ENCODE data around the gene TSTD2. TPM values are rescaled to one million over a fixed set of nuclear protein-coding genes. Genes with fewer than 3 reads are reported as not detected.
"Not testable (repeated sequence)": the region's sequence is repeated elsewhere in the genome, so short reads cannot be mapped to it uniquely, and the experiment has no call there.

The TSTD2 gene
- total RNA-seq, 1 donor from 2014 or later: 36.1 TPM

DNA sequence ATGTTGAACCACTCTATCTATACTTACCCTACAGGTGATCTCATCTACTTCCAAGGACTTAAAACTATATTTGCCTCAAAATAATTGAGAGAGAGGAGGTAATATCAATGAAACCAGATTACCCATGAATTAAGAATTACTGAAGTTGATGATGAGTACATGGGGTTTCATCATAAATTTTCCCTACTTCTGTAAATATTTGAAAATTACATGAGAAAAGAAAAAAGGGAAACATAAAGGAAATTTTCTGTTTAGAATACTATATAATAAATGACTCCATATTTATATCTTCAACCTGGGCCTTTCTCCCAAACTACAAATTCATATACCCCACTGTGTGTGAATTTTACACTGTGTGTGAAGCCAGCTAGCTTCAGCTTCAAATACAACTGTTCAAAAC is 2.6 kb downstream of the TSTD2 start:
- no peak for DNase-seq (ENCODE audit: low spot score)

DNA sequence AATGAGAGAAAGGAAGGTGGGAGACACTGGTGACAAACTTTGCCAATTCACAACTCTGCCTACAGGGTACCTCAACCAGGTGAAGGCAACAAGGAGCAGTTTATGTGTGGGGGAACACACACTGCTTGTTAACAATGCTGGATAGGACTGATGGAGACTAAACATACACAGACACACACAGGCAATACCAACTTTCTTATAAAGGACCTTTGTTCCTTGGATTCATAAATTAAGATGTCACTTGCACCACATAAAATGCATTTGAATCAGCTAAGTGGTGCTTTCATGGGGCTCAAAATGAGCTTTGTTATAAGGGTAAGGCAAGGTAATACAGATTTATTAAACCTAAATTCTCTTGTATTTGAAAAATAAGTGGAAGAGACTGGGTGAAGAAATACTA is 4.0 kb downstream of the TSTD2 start:
- no peak for DNase-seq (ENCODE audit: low spot score)

DNA sequence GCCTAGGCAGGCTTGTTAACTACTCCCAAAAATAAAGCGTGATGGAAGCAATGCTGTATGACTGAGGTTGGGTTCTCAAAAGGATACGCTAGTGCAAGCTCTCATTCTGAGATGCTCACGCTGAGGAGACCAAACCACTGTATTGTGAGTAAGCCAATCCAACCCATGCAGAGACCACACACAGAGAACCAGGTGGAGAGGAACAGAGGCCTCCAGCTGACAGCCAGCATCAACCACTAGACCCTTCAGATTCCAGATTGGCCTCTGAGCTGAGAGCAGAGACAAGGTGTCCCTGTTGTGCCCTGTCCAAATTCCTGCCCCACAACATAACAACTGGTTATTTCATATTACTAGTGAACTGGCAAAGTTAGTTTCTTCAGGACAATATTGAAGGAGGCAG is 4.5 kb downstream of the TSTD2 start:
- no peak for DNase-seq (ENCODE audit: low spot score)

DNA sequence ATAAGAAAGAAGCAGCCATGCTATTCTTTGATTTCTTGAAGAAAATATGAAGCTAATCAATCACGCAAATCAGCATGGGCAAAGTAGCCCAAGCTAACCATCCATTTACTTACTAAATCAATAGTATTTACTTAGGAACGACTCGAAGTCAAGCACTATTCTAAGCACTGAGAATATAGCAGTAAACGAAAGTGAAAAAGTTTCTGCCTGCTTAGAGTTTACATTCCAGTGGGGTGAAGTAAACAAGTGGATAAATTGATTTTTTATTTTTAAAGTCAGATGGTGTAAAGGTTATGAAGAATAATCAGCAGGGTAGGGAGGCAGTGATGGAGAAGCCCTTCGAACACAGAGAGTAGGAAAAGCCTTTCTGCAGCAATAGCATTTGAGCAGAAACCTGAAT is 5.5 kb downstream of the TSTD2 start:
- DNase-seq (ENCODE audit: low spot score): no peak

DNA sequence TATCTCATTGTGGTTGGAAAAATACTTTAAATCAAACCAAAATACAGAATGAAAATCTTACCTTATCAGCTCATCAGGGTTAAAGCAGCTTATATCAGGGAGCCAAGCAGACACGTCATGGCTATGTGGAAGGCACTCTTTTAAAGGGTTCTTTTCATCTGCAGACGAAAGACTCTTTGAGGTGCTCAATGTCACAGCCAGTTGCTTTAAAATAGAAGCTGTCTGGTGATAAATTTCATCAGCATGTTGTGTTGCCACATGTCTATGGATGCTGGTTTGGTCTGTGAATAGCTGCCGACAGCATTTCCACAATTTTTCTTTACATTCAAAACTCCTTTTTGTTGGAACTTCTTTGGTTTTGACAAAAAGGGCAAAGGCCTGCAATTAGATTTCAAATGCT is 7.5 kb downstream of the TSTD2 start:
- DNase-seq (ENCODE audit: low spot score): no peak

DNA sequence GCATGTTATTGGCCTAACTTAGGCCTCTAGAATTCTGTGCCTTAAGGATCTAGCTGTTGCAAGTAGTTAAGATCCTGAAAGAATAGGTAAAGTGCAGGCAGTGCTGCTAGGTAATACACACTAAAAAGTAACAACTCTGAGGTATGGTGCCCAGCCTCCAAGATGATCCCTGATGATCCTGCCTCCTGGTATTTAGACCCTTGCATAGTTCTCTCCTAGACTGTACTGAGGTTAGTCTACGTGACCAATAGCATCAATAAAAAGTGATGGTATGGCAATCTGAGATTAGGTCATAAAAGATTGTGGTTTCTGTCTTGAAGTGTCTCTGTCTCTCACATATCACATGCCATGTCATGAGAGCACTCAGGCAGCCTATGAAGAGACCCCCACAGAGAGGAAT is 9.2 kb downstream of the TSTD2 start:
- no peak for DNase-seq (ENCODE audit: low spot score)

DNA sequence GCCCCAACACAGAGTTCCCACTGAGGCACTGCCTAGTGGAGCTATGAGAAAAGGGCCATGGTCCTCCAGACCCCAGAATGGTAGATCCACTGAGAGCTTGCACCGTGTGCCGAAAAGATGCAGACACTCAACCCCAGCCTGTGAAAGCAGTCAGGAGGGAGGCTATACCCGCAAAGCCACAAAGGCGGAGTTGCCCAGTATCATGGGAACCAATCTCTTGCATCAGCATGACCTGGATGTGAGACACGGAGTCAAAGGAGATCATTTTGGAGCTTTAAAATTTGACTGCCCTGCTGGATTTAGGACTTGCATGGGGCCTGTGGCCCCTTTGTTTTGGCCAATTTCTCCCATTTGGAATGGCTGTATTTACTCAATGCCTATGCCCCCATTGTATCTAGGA is 10.7 kb downstream of the TSTD2 start:
- not testable (repeated sequence) for DNase-seq (ENCODE audit: low spot score)

DNA sequence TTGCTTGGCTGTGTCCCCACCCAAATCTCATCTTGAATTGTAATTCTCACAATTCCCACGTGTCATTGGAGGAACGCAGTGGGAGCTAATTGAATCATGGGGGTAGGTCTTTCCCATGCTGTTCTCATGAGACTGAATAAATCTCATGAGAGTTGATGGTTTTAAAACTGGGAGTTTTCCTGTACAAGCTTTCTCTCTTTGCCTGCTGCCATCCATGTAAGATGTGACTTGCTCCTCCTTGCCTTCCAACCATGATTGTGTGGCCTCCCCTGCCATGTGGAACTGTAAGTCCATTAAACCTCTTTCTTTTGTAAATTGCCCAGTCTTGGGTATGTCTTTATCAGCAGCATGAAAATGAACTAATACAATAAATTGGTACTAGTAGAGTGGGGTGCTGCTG is 13.1 kb downstream of the TSTD2 start:
- not testable (repeated sequence) for DNase-seq (ENCODE audit: low spot score)

DNA sequence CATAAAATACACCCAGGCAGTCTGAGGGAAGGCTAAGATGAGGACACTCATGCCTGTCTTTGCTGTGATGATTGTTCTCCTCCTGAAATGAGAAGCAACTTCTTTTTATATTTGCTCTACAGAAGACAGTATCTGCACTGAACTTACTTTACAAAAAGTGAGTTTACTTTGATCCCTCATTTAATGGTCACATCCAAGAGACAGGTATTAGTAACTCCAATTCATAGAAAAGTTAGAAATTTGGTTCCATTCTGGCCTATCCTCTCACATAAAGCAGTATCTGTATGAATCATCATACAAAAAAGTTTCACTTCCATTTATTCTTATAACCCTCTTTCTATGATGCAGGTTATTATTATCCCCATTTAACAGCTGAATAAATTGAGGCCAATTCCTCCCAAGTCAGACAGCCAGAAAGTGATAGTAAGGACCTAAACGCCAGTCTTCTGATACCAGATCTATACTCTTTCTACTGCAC is 15.2 kb downstream of the TSTD2 start:
- no peak for DNase-seq (ENCODE audit: low spot score)

DNA sequence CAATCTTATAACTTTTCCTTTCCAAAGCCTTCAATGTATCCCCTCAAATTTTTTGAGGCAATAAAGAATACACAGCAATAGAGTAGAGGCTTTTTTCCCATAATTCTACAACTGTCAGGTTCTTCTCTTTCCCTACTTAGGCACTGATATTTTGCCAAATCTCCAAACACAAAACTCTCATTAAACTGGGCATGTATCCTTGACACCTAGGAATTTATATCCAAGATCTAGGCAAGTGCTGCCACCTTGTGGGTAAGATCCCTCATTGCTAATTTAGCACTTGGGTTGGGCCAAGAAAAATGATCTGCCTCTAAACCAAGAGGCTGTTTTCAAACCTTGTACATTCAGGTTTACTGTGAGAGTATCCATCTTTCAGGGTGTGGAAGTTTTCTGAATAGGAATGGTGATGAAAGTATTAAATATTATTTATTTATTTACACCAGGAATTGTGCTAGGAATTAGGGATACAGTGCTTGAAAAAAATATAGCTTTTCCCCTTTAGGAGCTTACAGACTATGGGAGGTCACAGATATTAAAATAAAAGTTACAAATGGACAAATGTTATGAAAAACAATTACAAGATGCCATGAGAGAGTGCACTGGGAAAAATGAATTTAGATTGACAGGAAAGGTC is 17.6 kb downstream of the TSTD2 start:
- peak; percentile 69 for DNase-seq (ENCODE audit: low spot score)

DNA sequence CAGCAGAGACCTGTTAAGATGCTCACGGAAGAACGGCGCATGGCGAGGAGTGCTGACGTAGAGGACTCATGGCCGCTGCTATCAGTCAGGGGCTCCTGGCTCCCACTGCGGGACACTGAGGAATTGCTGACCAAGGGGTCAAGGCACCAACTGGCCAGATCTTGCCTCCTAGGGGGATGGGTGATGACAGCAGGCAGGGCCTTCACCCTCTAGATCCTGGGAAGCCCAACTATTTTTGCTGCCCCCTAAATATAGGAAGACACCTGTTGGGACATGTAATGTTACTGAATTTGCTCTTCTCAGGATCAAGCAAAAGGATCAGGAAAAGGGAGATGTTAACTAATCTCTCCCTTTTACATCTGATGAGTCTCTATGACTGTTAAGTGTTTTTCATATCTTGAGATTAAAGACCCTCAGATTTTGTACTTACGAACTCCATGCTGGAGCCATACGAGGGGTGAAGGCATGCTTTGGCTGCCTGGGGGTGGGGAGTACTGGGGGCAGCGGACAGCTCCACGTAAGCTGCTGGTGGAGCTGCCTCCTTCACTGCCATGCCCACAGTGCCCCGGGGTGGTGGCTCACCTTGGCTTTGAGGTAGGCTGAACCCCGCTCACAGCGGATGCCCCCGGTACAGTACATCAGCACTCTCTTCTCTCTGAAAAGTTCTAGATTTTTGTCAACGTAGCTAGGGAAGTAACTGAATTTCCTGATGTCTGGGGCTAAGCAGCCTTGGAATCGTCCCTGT is 28.1 kb downstream of the TSTD2 start:
- DNase-seq (ENCODE audit: low spot score): no peak

DNA sequence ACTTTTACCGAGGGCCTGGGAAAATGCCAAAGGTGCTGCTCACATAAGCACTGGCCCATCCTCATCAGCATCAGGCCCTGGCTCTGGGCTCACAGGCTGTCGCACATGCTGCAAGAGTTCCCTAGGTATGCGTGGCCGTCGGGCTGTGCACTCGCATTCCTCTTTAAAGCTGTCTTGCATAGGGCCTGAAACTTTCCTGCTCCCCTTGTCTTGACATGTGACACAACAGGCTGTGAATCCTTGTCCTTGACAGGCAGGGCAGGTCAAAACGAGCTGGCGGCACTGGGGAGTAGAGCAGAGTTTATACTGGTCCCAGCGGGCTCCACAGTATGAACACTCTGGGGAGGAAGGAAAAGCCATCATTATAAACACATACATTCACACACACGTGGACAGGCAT is 30.7 kb downstream of the TSTD2 start:
- DNase-seq (ENCODE audit: low spot score): no peak

DNA sequence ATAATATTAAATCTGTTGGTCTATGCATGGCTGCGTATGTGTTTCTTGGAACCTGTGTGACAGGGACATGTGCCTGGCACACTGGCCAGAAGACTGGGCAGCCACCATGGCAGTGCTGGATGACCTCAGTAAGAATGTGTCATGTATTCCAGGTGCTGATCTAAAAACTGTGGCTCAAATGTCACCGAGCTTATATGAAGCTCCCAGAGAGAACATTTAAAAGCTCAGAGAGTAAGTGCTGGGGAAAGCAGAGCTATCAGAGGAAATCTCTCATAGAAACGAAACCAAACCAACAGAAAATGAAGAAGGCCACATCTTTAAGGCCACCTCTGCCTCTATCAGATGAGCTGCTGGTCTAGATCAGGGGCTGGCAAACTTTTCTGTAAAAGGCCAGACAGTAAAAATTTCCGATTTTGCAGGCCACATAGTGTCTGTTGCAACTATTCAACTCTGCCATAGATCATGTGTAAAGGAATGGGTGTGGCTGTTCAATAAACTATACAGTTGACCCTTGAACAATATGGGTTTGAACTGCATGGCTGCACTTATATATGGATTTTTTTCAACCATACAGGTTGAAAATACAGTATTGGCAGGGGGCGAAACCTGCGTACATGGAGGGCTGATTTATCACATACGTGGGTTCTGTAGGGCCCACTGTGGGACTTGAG is 31.8 kb downstream of the TSTD2 start:
- DNase-seq (ENCODE audit: low spot score): no peak

DNA sequence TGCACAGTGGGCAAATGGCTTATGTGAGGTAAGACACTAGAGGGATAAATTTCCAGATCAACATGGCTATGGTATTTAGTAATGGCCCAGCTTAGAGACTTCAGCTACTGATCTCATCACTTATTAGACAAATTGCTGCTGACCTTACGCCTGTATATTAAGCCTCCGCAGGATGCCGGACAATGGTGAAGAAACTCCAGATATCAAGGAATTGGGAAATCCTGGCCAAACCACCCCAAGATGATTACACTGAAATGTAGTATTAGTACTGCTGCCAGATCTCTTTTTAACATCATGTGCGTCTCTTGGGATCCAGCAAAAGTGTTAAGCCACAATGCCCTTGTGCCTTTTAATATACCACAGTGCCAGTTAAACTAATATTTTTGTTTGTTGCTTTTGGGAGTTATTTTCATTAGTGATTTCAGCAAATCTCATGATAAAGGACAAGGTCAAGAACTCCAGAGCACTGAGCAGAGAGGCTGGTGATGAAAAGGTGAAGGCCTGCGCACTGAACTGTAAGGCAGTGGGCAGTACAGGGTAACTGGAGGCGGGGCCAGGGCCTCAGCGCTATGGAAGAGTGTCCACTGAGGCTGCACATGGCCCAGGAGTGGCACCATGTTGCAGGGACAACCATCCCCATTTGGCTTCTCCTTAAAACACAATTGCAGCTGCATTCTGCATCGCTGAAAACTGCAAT is 32.5 kb downstream of the TSTD2 start:
- no peak for DNase-seq (ENCODE audit: low spot score)

DNA sequence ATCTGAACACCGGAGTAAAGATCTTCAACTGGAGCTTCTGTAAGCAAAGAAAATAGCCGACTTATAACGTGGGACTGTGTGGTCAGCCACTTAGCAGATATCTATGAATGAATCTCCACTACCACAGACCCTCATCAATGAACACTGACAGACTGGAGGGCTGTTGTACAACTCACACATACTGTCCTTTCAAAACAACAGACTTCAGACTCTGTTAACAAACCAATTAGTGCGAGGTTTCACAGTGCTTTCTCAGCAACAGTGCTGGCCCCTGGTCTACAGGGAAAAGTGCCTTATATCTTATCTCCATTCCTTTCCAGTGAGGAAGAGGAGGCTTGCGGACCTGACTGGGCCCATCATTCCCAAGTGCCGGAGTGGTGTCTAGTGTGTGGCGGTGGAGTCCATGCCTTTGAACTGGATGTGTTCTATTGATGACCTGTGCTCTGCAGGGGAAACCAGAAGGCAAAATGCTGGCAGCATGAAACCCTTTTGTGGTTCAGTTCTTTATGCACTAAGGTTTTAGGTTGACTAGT is 33.8 kb downstream of the TSTD2 start:
- DNase-seq (ENCODE audit: low spot score): no peak

DNA sequence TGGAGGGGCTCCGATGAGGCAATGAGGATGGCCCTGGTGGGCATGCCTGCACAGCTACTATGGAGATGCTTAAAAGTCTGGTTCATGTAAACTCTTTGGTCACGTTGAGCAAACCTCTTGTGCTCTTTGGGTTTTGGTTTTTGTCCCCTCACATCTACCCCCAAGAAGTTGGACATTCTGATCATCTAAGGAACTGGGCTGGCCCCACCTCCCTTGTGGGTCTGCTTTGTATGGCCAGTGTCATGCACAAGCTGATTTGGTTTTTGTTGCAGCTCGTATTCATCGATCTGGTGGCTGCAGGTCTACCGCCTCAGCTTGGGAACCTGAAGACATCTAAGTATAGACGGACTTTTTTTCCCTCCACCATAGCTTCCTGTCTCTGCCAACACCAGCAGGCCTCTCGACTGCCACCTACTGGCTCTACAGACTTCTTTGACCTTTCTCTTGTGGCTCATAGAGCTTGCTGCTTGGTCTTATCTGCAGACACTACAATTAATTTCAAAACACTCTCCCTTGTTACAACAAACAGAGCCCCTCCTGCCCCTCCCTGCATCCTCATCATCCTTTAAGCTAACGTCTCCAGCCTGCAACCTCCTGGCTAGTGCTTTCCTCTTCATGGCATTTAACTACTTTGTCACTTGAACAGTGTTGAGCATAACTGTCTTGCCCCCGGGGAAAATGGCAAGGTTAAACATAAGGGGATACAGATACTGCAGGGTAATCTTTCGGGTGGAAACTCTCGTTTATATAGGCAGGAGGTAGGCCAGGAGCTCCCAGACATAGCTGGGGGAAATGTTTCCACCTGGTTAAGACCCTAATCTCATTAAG is 34.5 kb downstream of the TSTD2 start:
- DNase-seq (ENCODE audit: low spot score): peak; percentile 88

DNA sequence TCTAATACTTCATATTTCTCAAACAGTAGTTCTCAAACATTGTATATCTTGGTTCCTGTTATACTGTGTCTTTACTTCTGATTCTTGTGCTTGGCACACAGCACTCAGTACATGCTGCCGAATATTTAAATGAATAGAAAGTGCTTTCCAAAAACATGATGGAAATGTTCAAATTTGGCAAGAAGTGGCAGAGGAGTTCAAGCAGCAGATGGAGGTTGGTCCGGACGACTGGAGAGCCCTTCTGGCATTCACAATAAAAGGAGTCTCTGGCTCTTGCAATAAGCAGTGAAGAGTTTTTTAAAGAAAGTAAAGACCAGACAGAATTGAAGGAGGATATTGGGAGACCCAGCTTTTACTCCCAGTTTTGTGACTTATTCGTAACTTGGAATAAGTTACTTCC is 36.3 kb downstream of the TSTD2 start:
- DNase-seq (ENCODE audit: low spot score): no peak

DNA sequence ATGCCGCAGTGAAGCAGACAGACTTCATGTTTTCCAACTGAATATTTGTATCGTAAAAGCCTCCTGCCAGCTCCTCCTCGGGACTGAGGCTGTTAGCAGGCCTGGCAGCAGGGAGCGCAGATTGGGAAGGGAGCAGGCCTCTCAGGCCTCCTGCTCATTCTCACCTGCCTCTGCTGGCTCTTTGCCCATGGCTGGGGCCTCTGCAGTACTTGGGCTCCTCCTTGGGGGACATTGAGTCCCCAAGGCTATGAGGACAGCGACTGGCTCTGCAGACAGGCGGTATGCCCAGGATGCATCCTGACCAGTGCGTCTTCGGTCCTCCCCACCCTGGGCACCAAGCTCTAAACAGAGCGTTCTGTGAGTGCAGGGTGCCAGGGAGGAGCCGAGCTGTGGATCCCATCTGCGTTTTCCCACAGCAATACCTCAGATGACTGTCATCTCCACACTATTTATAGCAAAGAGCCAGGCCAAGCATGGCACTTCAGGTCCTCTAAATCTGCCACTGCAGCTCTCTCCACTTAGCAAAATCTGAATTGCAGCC is 38.7 kb downstream of the TSTD2 start:
- no peak for DNase-seq (ENCODE audit: low spot score)

DNA sequence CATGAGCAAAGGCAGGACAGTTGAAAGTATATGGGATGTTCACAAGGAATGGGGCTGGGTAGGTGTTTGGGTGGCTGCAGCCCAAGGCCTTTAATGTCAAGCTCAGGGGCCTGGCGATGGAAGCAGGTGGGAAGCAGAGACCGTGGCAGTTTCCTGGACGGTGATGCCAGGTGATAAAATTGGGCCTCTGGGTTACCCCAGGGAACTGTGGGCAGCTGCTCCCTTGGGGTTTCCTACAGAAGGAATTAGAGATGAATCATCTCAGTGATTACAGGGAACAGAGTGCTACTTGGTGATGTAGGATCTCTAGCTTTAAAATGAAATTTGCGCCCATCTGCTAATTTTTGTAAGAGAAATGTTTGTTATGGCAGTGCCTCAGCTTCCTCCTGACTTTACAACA is 39.2 kb downstream of the TSTD2 start:
- DNase-seq (ENCODE audit: low spot score): no peak

DNA sequence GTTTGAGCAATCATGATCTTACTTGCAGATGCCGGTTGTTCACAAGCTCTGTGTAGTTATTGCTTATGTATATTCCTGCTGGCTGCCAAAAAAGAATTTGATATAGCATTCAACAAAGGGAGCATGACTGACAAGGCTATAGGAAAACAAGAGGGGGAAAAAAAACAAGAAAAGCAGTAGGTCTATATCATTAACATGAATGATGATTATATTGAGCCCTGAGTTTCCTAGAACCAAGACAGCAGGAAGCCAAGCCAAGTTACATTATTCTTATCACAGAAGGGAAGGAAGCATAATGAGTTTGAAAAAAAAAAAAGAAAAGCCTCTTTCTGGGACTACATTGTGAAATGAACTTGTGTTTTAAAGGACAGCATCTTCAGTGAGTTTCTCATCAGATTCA is 41.0 kb downstream of the TSTD2 start:
- no peak for DNase-seq (ENCODE audit: low spot score)

DNA sequence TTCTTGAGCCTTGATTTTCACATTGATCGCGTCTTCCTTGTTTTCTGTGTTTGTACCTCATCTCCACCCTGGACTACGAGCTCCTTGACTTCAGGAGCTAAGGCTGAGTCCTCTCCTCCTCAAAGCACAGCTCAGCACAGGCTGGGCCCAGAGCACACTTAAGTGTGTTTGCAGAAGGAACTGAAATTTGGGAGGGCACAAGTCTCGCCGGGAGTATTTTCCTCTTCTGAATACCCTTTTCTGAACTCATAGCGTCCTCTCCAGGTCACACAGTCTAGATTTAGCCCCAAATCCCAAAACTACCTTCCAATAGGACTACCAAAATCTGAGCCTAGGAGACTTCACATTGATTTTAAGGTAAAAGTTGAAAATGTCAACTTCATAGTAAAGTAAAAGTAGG is 41.6 kb downstream of the TSTD2 start:
- no peak for DNase-seq (ENCODE audit: low spot score)

Measured in ureter (tissue), 1 donor.